Measurements from ENCODE around the gene HLA-DMA.

HLA-DMA gene

GRCh38 chr6:32980488-32981038 is 27.7 kb upstream of the HLA-DMA start:
- H3K4me3 ChIP-seq (ENCODE audit: control insufficient read depth, low read depth, low read length) = no peak overlapping the region
- DNase-seq (ENCODE audit: low read depth) = no peak
- TF ChIP-seq CTCF (IDR thresholded peaks at IDR 0.05; ENCODE audit: control insufficient read depth, insufficient read depth, low read depth, low read length, missing control alignments) = no peak

- no peak overlapping the region for H3K4me3 ChIP-seq (ENCODE audit: control insufficient read depth, low read depth, low read length)
- DNase-seq (ENCODE audit: low read depth) = no peak
- no peak for TF ChIP-seq CTCF (IDR thresholded peaks at IDR 0.05; ENCODE audit: control insufficient read depth, insufficient read depth, low read depth, low read length, missing control alignments)
Measured at GRCh38 chr6:32979720-32980487, 27.0 kb upstream of the HLA-DMA start.

GRCh38 chr6:32977953-32978324 is 25.0 kb upstream of the HLA-DMA start:
- no peak for TF ChIP-seq CTCF (IDR thresholded peaks at IDR 0.05; ENCODE audit: control insufficient read depth, insufficient read depth, low read depth, low read length, missing control alignments)
- no peak for DNase-seq (ENCODE audit: low read depth)
- no peak overlapping the region for H3K4me3 ChIP-seq (ENCODE audit: control insufficient read depth, low read depth, low read length)

GRCh38 chr6:32977272-32977952 is 24.5 kb upstream of the HLA-DMA start:
- no peak for DNase-seq (ENCODE audit: low read depth)
- H3K4me3 ChIP-seq (ENCODE audit: control insufficient read depth, low read depth, low read length) = no peak overlapping the region
- TF ChIP-seq CTCF (IDR thresholded peaks at IDR 0.05; ENCODE audit: control insufficient read depth, insufficient read depth, low read depth, low read length, missing control alignments) = no peak

GRCh38 chr6:32976334-32977069 is 23.6 kb upstream of the HLA-DMA start:
- TF ChIP-seq CTCF (IDR thresholded peaks at IDR 0.05; ENCODE audit: control insufficient read depth, insufficient read depth, low read depth, low read length, missing control alignments) = no peak
- no peak for DNase-seq (ENCODE audit: low read depth)
- H3K4me3 ChIP-seq (ENCODE audit: control insufficient read depth, low read depth, low read length) = peak overlapping the region; percentile 91

- no peak for DNase-seq (ENCODE audit: low read depth)
- no peak for TF ChIP-seq CTCF (IDR thresholded peaks at IDR 0.05; ENCODE audit: control insufficient read depth, insufficient read depth, low read depth, low read length, missing control alignments)
- H3K4me3 ChIP-seq (ENCODE audit: control insufficient read depth, low read depth, low read length) = peak overlapping the region; percentile 91
Measured at GRCh38 chr6:32975886-32976285, 23.0 kb upstream of the HLA-DMA start.

Data from AG09309 (cell line).